ENCODE results near the gene SOWAHD.
A peak's percentile ranks its signal among the peaks of the same experiment; 100 is the strongest.

Gene SOWAHD

DNA sequence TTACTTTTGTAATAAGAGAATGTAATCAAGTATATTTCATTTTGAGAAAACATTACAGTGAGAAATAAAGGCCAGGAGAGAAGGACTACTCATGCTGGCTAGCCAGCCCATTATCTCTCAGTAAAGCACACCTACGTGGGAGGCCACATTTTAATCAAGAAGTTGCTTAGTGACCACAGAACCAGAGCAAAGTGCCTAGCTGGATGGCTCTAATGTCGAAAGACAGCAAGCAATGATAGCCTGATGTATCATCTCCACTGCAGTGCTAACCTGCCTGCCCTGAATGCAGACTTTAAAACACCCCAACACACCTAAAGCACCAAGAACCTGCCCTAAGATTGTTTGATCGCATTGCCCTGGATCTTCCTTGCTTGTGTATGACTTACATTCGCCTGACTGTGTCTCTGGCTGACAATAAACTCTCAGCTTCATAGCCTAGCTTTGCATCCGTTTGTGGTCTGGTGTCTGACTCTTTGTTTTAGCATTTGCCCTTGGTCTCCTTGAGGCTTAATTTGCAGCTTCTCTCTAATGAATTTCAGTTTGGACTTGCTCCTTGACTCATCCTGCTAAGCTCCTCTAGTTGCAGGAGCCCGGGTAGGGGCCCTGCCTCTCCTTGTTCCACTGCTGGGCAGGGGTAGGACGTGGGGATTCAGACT, 31.4 kb upstream of the SOWAHD start:
- H3K4me1 ChIP-seq: no peaks in the 10 kb centered on the region
- intact Hi-C loops (cut with DNase I; ENCODE audit: low total_unique reads): no loop called here
- no peaks in the 10 kb centered on the region for H3K9me3 ChIP-seq
- no peaks in the 10 kb centered on the region for H3K36me3 ChIP-seq
- no peak overlapping the region for H3K4me3 ChIP-seq
- H3K27ac ChIP-seq: no peak overlapping the region
- TF ChIP-seq, protein P1, sequence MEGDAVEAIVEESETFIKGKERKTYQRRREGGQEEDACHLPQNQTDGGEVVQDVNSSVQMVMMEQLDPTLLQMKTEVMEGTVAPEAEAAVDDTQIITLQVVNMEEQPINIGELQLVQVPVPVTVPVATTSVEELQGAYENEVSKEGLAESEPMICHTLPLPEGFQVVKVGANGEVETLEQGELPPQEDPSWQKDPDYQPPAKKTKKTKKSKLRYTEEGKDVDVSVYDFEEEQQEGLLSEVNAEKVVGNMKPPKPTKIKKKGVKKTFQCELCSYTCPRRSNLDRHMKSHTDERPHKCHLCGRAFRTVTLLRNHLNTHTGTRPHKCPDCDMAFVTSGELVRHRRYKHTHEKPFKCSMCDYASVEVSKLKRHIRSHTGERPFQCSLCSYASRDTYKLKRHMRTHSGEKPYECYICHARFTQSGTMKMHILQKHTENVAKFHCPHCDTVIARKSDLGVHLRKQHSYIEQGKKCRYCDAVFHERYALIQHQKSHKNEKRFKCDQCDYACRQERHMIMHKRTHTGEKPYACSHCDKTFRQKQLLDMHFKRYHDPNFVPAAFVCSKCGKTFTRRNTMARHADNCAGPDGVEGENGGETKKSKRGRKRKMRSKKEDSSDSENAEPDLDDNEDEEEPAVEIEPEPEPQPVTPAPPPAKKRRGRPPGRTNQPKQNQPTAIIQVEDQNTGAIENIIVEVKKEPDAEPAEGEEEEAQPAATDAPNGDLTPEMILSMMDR (IDR thresholded peaks at IDR 0.05): no peak
- H3K27me3 ChIP-seq: no peaks in the 10 kb centered on the region
- no peak for DNase-seq

DNA sequence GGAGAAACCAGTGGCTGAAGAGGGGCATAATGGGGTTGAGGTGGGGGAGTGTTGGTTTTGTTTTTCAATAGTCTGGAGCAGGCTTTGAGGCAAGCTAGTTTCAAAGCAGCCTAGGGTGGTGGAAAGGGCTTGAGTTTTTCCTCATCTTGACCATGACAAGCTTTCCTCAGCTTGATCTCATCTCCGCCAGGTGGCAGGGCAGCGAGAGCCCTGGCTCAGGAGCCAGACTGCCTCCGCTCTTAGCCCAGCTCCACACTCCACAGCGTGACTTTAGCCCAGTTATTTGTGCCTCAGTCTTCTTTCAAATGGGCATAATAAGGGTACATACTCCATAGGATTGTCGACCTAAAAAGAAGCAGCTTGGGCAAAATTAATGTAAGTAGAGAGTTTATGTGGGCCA, 29.9 kb upstream of the SOWAHD start:
- Histone ChIP-seq H3K4me3 (no peak overlapping the region), H3K4me1 (no peaks in the 10 kb centered on the region), H3K27me3 (no peaks in the 10 kb centered on the region), H3K36me3 (no peaks in the 10 kb centered on the region), H3K9me3 (no peaks in the 10 kb centered on the region), H3K27ac (no peak overlapping the region)
- DNase-seq: no peak
- intact Hi-C loops (cut with DNase I; ENCODE audit: low total_unique reads): no loop called here
- TF ChIP-seq, protein P1 (IDR thresholded peaks at IDR 0.05): no peak

DNA sequence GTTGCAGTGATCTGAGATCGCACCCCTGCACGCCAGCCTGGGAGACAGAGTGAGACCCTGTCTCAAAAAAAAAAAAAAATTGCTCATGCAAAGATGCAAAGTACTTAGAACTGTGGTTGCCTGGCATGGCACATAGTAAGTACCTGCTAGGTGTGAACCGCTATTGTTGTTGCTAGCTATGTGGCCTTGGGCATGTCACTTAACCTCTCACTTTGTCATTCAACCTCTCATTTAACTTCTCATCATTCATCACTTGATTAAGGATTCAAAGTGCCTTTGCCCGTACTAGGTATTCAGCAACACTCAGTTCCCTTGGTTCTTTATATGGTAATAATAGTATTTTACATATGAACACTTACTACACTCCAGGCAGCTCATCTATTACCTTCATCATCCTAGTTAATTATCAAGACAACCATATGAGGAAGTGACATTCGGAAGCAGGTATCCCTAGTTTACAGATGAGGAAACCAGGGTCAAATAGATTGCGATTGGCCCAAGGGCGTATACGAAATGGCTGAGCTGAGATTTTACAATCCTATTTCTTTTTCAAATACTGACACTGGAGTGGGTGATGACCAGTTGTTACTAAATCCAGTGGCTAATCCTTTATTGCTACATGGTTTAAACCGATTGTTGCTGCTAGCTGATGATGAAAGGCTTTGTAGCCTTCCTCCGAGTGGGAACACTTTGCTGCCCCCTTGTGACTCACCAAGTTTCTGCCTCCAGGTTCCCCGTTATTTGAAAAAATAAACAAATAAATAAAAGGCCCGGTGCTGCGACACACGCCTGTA, 28.8 kb upstream of the SOWAHD start:
- TF ChIP-seq, protein P1 (IDR thresholded peaks at IDR 0.05): peak; percentile 37 to 42
- Histone ChIP-seq H3K4me3 (no peak overlapping the region), H3K4me1 (peaks cover 0 to 2% (median under 1%) of the 10 kb centered on the region in 4 donors), H3K27me3 (no peaks in the 10 kb centered on the region), H3K27ac (no peak overlapping the region), H3K9me3 (no peaks in the 10 kb centered on the region), H3K36me3 (no peaks in the 10 kb centered on the region)
- DNase-seq: peak in 1 of 2 donors; percentile 28
- intact Hi-C loops (cut with DNase I; ENCODE audit: low total_unique reads): loop anchor here (5.0 kb wide), 1 partner anchor 112 kb away; no protein-coding TSS in a partner anchor

DNA sequence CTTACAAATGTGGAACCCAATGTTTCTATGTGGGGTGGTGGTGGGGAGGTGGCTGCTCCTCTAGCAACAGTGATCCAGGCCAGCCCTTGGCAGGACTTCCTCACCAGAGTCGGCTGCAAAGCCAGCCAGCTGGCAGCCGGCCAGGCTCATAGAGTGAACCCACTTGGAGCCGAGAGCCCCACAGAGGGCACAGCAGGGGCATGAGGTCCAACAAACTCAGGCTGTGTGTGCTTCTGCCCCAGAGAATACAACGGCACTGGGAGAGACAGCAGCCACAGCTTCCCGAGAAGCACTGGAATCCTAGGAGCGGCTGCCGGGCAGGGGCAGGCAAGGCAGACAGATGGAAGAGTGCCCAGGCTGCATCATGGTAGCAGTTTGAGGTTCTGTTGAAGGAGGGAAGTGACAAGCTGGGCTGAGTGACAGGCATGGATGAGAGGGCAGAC, 23.5 kb upstream of the SOWAHD start:
- Histone ChIP-seq H3K27me3 (no peaks in the 10 kb centered on the region), H3K9me3 (no peaks in the 10 kb centered on the region), H3K27ac (no peak overlapping the region), H3K4me3 (no peak overlapping the region), H3K4me1 (peaks cover 0 to 8% (median 2%) of the 10 kb centered on the region in 4 donors), H3K36me3 (no peaks in the 10 kb centered on the region)
- TF ChIP-seq, protein P1 (IDR thresholded peaks at IDR 0.05): no peak
- intact Hi-C loops (cut with DNase I; ENCODE audit: low total_unique reads): loop anchor here (5.0 kb wide), 1 partner anchor 118 kb away; no protein-coding TSS in a partner anchor
- DNase-seq: peak; percentile 45 to 70

DNA sequence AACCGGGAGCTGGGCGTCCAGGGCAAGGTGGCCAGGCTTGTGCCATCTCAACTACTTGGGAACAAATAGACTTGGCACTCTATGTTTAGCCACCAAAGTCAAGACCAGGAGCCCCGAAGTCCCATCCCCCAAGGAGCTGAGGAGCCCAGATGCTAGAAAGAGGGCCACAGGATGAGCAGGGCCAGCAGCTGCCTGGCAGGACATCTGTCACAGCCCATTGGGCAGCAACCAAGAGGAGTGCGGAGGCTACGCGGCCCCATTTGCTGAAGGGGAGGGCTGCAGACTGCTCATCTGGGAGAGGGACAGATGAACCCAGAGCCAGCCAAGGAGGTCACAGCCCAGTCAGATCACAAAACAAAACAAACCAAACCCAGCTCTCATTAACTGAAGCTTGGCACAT, 22.9 kb upstream of the SOWAHD start:
- no peaks in the 10 kb centered on the region for H3K36me3 ChIP-seq
- no peak overlapping the region for H3K27ac ChIP-seq
- H3K9me3 ChIP-seq: no peaks in the 10 kb centered on the region
- H3K27me3 ChIP-seq: no peaks in the 10 kb centered on the region
- no peak overlapping the region for H3K4me3 ChIP-seq
- no peak for DNase-seq
- intact Hi-C loops (cut with DNase I; ENCODE audit: low total_unique reads): no loop called here
- peaks cover 0 to 8% (median 2%) of the 10 kb centered on the region in 4 donors for H3K4me1 ChIP-seq
- TF ChIP-seq, protein P1 (IDR thresholded peaks at IDR 0.05): no peak

All from tibial artery (tissue), 4 donors.